Measurements from ENCODE around the gene FRAS1.

DNA sequence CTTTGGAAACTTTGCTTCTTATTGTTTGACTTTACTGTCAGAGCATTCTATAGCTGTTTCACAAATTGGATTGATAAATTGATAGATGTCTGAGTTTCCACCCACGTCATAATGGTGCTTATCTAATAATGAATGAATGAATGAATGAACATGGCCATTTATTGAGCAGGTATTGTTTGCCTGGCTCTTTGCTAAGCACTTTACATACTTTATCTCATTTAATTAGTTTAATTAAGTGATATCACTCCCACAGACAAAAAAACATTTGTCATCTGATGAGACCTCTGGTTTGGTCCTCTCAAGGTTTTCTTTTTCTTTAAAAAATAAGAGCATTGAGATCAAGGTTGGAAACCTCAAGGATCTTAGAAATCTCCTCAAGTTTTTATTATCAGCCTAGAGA is 2.8 kb downstream of the FRAS1 start:
- TF ChIP-seq, protein P1, sequence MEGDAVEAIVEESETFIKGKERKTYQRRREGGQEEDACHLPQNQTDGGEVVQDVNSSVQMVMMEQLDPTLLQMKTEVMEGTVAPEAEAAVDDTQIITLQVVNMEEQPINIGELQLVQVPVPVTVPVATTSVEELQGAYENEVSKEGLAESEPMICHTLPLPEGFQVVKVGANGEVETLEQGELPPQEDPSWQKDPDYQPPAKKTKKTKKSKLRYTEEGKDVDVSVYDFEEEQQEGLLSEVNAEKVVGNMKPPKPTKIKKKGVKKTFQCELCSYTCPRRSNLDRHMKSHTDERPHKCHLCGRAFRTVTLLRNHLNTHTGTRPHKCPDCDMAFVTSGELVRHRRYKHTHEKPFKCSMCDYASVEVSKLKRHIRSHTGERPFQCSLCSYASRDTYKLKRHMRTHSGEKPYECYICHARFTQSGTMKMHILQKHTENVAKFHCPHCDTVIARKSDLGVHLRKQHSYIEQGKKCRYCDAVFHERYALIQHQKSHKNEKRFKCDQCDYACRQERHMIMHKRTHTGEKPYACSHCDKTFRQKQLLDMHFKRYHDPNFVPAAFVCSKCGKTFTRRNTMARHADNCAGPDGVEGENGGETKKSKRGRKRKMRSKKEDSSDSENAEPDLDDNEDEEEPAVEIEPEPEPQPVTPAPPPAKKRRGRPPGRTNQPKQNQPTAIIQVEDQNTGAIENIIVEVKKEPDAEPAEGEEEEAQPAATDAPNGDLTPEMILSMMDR (IDR thresholded peaks at IDR 0.05): no peak
- no peak for TF ChIP-seq POLR2A (IDR thresholded peaks at IDR 0.05)
